GM15510 (cell line): ENCODE data around the gene TCF12.

Source experiments
- POLR2A ChIP-seq: IDR thresholded peaks from 3 replicates; pipeline ENCODE4 v1.6.1; 2011; ENCODE audit warnings: borderline replicate concordance; ENCODE audit not compliant: insufficient read length; ENCODE audit errors: extremely low read depth

Gene TCF12

GRCh38 chr15:56918046-56918938 is at the start of gene TCF12:
Gene TCF12 (plus strand): TSS chr15:56918644. CDS start chr15:56919914, 1,270 bp downstream.
- peak; percentile 50 for TF ChIP-seq POLR2A

GRCh38 chr15:56869573-56869972 is 48.9 kb upstream of the TCF12 start:
- no peak for TF ChIP-seq POLR2A

DNA sequence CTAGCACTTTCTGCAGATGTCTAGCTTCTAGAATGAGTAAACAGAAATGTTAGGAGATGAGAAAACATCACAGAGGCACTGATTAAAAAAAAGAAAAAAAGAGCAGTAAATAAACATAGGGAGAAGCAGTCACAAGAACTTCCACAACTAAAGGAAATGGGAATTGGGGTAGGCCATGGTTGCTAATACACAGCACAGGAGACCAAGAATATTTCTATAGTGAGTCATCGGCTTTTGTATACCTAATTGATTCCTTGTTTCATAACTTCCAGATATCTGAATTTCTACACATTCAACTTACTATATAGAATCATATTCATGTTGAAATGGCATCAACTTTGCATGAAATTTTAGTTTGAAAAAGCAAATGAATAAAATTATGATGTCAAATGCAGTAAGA is 47.3 kb upstream of the TCF12 start:
- TF ChIP-seq POLR2A = no peak

- no peak for TF ChIP-seq POLR2A
Measured at GRCh38 chr15:56871867-56872266, 46.6 kb upstream of the TCF12 start.

- TF ChIP-seq POLR2A = no peak
Measured at GRCh38 chr15:56877255-56877970, 41.0 kb upstream of the TCF12 start.

DNA sequence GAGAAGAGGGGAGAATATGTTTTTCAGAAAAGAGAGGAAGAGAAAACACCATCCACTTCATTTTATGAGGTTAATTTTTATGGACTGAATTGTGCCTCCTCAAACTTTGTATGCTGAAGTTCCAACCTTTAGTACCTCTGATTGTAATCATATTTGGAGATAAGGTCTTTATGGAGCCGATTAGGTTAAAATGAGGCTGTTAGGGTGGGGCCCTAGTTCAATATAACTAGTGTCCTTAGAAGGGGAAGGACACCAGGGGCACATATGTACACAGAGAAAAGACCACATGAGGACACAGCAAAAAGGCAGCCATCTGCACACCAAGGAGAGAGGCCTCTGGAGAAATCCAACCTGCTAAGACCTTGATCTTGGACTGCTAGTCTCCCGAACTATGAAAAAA is 38.9 kb upstream of the TCF12 start:
- no peak for TF ChIP-seq POLR2A

- no peak for TF ChIP-seq POLR2A
Measured at GRCh38 chr15:56883088-56883487, 35.4 kb upstream of the TCF12 start.

DNA sequence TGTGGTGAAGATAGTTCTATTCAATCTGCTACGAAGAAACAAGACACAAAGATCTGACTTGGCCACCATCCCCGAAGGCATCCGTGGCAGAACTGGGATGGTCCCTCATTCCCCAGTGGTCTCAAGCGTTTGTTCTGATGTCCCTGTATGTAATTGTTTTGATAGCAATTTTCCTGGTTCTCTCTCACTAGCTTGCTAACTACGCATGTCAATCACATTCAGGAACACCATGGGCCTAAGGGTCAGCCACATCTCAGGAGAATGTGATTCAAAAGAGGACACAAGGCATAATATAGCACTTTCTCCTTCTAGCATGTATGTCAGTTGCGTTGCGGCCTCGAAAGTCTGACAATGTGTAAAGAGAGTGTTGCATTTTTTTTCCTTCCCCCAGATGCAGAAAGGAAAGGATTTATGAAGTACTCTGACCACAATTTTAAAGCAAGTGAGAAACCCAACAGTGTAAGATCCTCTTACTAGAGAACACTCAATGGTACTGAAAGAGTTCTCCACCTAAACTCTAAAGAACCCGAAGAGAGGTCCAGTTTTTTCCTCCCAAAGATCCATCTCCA is 32.0 kb upstream of the TCF12 start:
- TF ChIP-seq POLR2A = no peak

DNA sequence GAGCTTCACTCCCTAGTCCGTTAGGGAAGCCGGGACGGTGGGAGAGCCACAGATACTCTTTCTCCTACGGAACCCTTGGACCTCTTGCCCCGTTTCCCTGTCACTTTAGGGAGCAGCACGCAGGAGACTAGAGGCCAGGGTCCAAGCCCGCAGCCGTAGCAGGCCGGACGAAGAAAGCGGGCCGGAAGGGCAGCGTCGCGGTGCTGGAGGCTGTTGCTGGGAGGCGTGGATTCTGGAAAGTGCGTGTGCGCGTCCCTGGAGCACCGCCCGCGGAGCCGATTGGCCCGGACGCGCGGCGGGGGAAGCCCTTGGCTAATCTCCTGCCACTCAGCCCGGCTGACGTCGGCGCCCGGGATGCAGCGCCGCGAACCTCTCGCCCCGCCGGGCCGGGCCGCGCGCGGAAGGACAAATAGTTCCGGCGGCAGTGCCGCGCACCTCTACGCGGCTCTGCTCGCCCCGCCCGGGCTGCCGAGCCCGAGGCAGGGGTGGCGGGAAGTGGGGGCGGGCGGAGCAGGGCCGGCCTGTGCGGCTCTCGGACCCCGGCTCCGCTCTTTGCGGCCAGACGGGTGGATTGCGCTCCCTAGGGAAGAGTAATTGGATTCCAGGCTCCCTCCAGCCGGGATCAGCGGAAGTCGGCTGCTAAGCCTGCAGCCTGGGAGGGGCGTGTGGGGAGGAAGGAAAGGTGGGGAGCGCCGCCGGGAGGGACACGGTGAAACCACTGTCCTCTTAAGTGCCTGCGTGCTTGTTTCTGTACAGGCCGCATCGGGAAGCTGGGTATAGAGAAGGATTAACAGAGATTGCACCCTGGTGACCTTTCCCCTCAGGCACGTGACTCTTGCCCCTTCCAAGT is 31.3 kb upstream of the TCF12 start:
- TF ChIP-seq POLR2A = peak; percentile 84

GRCh38 chr15:56887782-56888438 is 30.5 kb upstream of the TCF12 start:
- no peak for TF ChIP-seq POLR2A

DNA sequence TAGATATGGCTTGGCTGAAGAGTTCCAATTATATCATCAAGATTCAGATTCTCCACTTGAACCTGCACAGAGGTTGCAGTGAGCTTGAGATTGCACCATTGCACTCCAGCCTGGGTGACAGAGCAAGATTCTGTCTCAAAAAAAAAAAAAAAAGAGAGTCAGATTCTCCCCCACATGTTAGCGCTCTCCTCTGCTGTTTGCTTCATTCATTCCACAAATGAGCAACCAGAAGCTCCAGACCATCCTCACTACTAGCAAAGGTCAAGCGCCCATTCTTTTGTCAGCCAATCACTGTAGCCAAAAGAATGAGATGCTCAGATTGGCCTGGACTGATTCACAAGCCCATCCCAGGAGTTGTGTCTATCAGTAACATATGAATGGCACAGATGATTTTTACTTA is 28.4 kb upstream of the TCF12 start:
- no peak for TF ChIP-seq POLR2A

DNA sequence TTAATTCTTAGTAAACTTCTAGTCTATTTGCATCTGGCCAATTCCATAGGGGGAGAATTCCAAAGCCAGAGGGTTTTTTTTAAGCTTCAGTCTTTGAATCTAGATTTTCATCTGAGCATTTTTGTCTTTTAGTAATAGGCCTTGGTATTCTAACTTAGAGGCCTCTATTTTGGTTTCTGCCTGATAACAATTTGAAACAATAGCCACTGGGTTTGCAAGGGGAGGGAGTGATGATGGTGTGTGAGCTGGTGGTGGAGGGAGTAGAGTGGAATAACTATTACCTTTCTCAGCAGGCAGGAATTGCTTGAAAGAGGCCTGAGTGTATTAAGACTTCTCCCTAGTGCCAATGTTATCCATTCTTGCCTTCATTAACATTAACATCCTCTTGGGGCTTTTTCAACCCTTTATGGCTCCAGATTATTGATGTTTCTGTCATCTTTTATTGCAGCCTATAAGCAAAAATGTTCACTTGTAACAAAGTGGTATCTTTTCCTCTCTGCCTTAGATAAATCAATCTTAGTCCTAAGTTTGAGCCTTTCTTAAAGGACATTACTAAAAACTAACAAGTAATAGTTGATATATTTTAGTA is 26.5 kb upstream of the TCF12 start:
- TF ChIP-seq POLR2A = no peak

- no peak for TF ChIP-seq POLR2A
Measured at GRCh38 chr15:56892659-56893363, 25.6 kb upstream of the TCF12 start.

GRCh38 chr15:56893364-56893678 is 25.1 kb upstream of the TCF12 start:
- TF ChIP-seq POLR2A = no peak

GRCh38 chr15:56894601-56895000 is 23.8 kb upstream of the TCF12 start:
- TF ChIP-seq POLR2A = no peak
